ENCODE data around the gene FYN. TPM values are rescaled to one million over a fixed set of nuclear protein-coding genes. Genes with fewer than 3 reads are reported as not detected.

FYN gene
- total and polyA plus RNA-seq, 10 of the 15 experiments (the other 5 are each of a cell fraction or from before 2014, with no cell fraction given): 51.4 to 247 (median 138) TPM

DNA sequence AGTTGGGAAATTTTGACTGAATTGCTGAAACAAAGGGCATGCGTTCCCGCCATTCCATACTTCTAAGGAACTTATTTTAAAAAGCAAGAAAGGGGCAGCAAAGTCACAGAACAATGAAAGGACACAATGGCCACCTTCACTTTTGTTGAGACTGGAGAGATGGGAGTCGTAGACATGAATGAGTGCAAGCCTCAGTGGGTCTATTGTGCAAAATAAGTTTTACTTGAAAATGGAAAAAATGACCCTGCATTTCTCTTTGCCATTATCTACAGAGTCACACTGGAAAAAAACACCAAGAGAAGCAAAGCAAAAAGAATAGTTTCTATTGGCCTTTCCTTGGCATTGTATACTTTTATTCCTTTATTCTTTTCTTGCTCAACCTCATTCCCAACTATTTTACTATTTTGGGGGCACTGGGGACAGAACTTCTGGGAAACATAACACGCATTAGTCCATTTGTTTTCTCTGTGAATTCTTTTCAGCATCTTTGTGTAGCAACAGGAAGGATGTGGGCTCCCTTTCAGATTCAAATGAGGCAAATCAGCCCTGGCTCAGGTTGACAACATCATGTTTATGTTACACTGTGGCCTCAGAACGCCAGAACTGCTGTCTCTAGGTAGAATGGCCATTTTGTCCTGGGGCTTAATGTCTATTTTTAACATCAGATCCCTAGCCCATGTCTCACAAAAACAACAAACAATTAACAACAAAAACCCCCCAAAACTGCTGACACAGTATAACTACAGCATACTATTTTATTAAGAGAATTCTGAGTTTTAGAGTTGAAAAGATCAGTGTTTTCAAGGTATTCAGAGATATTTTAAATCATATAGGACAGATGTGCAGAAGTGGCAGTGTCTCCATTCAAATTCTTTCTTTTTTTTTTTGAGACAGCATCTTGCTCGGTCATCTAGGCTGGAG, 122.2 kb downstream of the FYN start (continued):
- TF ChIP-seq NR2C1 (IDR thresholded peaks at IDR 0.05): no peak
- TF ChIP-seq TARDBP (IDR thresholded peaks at IDR 0.05; ENCODE audit: borderline replicate concordance): no peak
- TF ChIP-seq, protein P1, sequence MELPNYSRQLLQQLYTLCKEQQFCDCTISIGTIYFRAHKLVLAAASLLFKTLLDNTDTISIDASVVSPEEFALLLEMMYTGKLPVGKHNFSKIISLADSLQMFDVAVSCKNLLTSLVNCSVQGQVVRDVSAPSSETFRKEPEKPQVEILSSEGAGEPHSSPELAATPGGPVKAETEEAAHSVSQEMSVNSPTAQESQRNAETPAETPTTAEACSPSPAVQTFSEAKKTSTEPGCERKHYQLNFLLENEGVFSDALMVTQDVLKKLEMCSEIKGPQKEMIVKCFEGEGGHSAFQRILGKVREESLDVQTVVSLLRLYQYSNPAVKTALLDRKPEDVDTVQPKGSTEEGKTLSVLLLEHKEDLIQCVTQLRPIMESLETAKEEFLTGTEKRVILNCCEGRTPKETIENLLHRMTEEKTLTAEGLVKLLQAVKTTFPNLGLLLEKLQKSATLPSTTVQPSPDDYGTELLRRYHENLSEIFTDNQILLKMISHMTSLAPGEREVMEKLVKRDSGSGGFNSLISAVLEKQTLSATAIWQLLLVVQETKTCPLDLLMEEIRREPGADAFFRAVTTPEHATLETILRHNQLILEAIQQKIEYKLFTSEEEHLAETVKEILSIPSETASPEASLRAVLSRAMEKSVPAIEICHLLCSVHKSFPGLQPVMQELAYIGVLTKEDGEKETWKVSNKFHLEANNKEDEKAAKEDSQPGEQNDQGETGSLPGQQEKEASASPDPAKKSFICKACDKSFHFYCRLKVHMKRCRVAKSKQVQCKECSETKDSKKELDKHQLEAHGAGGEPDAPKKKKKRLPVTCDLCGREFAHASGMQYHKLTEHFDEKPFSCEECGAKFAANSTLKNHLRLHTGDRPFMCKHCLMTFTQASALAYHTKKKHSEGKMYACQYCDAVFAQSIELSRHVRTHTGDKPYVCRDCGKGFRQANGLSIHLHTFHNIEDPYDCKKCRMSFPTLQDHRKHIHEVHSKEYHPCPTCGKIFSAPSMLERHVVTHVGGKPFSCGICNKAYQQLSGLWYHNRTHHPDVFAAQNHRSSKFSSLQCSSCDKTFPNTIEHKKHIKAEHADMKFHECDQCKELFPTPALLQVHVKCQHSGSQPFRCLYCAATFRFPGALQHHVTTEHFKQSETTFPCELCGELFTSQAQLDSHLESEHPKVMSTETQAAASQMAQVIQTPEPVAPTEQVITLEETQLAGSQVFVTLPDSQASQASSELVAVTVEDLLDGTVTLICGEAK (IDR thresholded peaks at IDR 0.05; ENCODE audit: borderline replicate concordance): no peak
- TF ChIP-seq, protein P2, sequence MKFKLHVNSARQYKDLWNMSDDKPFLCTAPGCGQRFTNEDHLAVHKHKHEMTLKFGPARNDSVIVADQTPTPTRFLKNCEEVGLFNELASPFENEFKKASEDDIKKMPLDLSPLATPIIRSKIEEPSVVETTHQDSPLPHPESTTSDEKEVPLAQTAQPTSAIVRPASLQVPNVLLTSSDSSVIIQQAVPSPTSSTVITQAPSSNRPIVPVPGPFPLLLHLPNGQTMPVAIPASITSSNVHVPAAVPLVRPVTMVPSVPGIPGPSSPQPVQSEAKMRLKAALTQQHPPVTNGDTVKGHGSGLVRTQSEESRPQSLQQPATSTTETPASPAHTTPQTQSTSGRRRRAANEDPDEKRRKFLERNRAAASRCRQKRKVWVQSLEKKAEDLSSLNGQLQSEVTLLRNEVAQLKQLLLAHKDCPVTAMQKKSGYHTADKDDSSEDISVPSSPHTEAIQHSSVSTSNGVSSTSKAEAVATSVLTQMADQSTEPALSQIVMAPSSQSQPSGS (IDR thresholded peaks at IDR 0.05; ENCODE audit: low read length): peak; percentile 86
- TF ChIP-seq SMARCA5 (IDR thresholded peaks at IDR 0.05): no peak
- no peak for TF ChIP-seq TAF1 (IDR thresholded peaks at IDR 0.05; ENCODE audit: borderline replicate concordance, low read depth, low read length)
- no peak for TF ChIP-seq HDGF (IDR thresholded peaks at IDR 0.05)
- no peak for TF ChIP-seq JUND (IDR thresholded peaks at IDR 0.05; ENCODE audit: low read depth, low read length)
- no peak for TF ChIP-seq BMI1 (IDR thresholded peaks at IDR 0.05; ENCODE audit: borderline replicate concordance)
- no peak for TF ChIP-seq POLR2AphosphoS2 (IDR thresholded peaks at IDR 0.05; ENCODE audit: low read depth, low read length)
- TF ChIP-seq RELA (IDR thresholded peaks at IDR 0.05; ENCODE audit: borderline replicate concordance, partially characterized antibody): no peak
- TF ChIP-seq, protein P3, sequence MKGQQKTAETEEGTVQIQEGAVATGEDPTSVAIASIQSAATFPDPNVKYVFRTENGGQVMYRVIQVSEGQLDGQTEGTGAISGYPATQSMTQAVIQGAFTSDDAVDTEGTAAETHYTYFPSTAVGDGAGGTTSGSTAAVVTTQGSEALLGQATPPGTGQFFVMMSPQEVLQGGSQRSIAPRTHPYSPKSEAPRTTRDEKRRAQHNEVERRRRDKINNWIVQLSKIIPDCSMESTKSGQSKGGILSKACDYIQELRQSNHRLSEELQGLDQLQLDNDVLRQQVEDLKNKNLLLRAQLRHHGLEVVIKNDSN (IDR thresholded peaks at IDR 0.05; ENCODE audit: borderline replicate concordance, extremely low read length, insufficient read depth, low read depth, low read length): no peak
- TF ChIP-seq, protein P4, sequence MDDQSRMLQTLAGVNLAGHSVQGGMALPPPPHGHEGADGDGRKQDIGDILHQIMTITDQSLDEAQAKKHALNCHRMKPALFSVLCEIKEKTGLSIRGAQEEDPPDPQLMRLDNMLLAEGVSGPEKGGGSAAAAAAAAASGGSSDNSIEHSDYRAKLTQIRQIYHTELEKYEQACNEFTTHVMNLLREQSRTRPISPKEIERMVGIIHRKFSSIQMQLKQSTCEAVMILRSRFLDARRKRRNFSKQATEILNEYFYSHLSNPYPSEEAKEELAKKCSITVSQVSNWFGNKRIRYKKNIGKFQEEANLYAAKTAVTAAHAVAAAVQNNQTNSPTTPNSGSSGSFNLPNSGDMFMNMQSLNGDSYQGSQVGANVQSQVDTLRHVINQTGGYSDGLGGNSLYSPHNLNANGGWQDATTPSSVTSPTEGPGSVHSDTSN (IDR thresholded peaks at IDR 0.05; ENCODE audit: insufficient replicate concordance, low read depth, low read length): no peak
- TF ChIP-seq, protein P5, sequence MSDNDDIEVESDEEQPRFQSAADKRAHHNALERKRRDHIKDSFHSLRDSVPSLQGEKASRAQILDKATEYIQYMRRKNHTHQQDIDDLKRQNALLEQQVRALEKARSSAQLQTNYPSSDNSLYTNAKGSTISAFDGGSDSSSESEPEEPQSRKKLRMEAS (IDR thresholded peaks at IDR 0.05; ENCODE audit: low read depth, low read length): no peak
- no peak for TF ChIP-seq STAT3 (IDR thresholded peaks at IDR 0.05; ENCODE audit: low read depth, low read length)
- TF ChIP-seq ZNF274 (IDR thresholded peaks at IDR 0.05; ENCODE audit: insufficient read depth, insufficient read length): no peak
- TF ChIP-seq TBL1XR1 (IDR thresholded peaks at IDR 0.05; ENCODE audit: low read depth, low read length): no peak
- TF ChIP-seq, protein P6, sequence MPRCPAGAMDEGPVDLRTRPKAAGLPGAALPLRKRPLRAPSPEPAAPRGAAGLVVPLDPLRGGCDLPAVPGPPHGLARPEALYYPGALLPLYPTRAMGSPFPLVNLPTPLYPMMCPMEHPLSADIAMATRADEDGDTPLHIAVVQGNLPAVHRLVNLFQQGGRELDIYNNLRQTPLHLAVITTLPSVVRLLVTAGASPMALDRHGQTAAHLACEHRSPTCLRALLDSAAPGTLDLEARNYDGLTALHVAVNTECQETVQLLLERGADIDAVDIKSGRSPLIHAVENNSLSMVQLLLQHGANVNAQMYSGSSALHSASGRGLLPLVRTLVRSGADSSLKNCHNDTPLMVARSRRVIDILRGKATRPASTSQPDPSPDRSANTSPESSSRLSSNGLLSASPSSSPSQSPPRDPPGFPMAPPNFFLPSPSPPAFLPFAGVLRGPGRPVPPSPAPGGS (IDR thresholded peaks at IDR 0.05; ENCODE audit: borderline replicate concordance, insufficient read depth, low read depth, low read length, poor library complexity, severe bottlenecking): peak; percentile 42
- TF ChIP-seq CHD1 (IDR thresholded peaks at IDR 0.05; ENCODE audit: low read depth, low read length): no peak
- TF ChIP-seq ASH2L (IDR thresholded peaks at IDR 0.05; ENCODE audit: borderline replicate concordance, low read depth): 0 out of 2 replicates have a peak, but pooled peaks have one; percentile 55
